Thoracic aorta (tissue), 2 donors: Measurements from ENCODE around the gene SP140. TPM values are rescaled to one million over a fixed set of nuclear protein-coding genes. Genes with fewer than 3 reads are reported as not detected.

ENCODE experiments used
- ATAC-seq: fragments of 150-250 bp; one replicate; pipeline ENCODE4 v1.8.0; 2017; ENCODE audit warnings: low read depth; ENCODE audit not compliant: insufficient number of reproducible peaks, low FRiP score
- DNase-seq: peaks from one replicate; pipeline ENCODE4 v3.0.0-alpha.2; 2020; ENCODE audit warnings: low spot score
- H3K27ac ChIP-seq, 2 donors: fragments of 200-600 bp; sonication (generic); 1 replicate in 1 of 2; 2 replicates in 1 of 2; pipeline ENCODE4 v1.5.1; 2016; ENCODE audit warnings: mild to moderate bottlenecking in 2 of 2, moderate library complexity in 2 of 2
- H3K27me3 ChIP-seq: fragments of 200-600 bp; sonication (generic); replicated peaks from 2 replicates; pipeline ENCODE4 v1.6.0; 2016; ENCODE audit warnings: mild to moderate bottlenecking; ENCODE audit not compliant: insufficient read depth
- H3K36me3 ChIP-seq: fragments of 200-600 bp; sonication (generic); one replicate; pipeline ENCODE4 v1.5.1; 2016
- H3K4me1 ChIP-seq, 2 donors: fragments of 200-600 bp; sonication (generic); 1 replicate in 1 of 2; 2 replicates in 1 of 2; pipeline versions ENCODE4 v1.5.1 to v1.6.0; 2016; ENCODE audit warnings: low read depth in 2 of 2, mild to moderate bottlenecking in 1 of 2; ENCODE audit not compliant: control insufficient read depth in 1 of 2
- H3K4me3 ChIP-seq: fragments of 200-600 bp; sonication (generic); 2 replicates; pipeline ENCODE4 v1.5.1; 2016; ENCODE audit warnings: mild to moderate bottlenecking
- H3K9me3 ChIP-seq: fragments of 200-600 bp; sonication (generic); 2 replicates; pipeline ENCODE4 v1.5.1; 2016
- CTCF ChIP-seq: fragments of 200-600 bp; sonication (generic); IDR thresholded peaks from one replicate; pipeline ENCODE4 v1.5.1; 2019; ENCODE audit warnings: antibody characterized with exemption
- total RNA-seq, 2 donors: library from RNA; depleted of rRNA; stranded (reverse); fragments of >200 nt; gene quantifications; one replicate each; pipeline versions ENCODE4 v1.1.0 to v1.2.3, GENCODE V29; 2016

The SP140 gene
- total RNA-seq, 2 donors from 2014 or later, result 0.95 to 8.5 TPM

- no peak overlapping the region for H3K27ac ChIP-seq
- H3K4me3 ChIP-seq, result no peak overlapping the region
- no peaks in the 10 kb centered on the region for H3K36me3 ChIP-seq
- ATAC-seq, result no peak
- H3K4me1 ChIP-seq, result no peaks in the 10 kb centered on the region
- DNase-seq, result no peak
- no peak for TF ChIP-seq CTCF
- no peaks in the 10 kb centered on the region for H3K9me3 ChIP-seq
- H3K27me3 ChIP-seq, result no peaks in the 10 kb centered on the region
These were observed 132.8 kb downstream of the SP140 start for GRCh38 chr2:230358305-230358704.

- ATAC-seq, result no peak
- no peaks in the 10 kb centered on the region for H3K9me3 ChIP-seq
- no peak overlapping the region for H3K4me3 ChIP-seq
- DNase-seq, result no peak
- H3K36me3 ChIP-seq, result no peaks in the 10 kb centered on the region
- H3K27ac ChIP-seq, result no peak overlapping the region
- TF ChIP-seq CTCF, result no peak
- no peaks in the 10 kb centered on the region for H3K4me1 ChIP-seq
- no peaks in the 10 kb centered on the region for H3K27me3 ChIP-seq
These were observed 134.5 kb downstream of the SP140 start for GRCh38 chr2:230360028-230360427.

- no peaks in the 10 kb centered on the region for H3K9me3 ChIP-seq
- H3K27ac ChIP-seq, result no peak overlapping the region
- no peak overlapping the region for H3K4me3 ChIP-seq
- H3K36me3 ChIP-seq, result no peaks in the 10 kb centered on the region
- H3K4me1 ChIP-seq, result no peaks in the 10 kb centered on the region
- DNase-seq (no peak), ATAC-seq (no peak)
- no peak for TF ChIP-seq CTCF
- no peaks in the 10 kb centered on the region for H3K27me3 ChIP-seq
These were observed 136.6 kb downstream of the SP140 start for GRCh38 chr2:230362030-230362691.

Other genes with a start within 250 kb of the SP140 start
- 1 to 10 TPM in 1 of 2 donors, under 1 TPM in 1; 0.54 to 3.0 TPM for gene SLC16A14, start 156.8 kb upstream of the SP140 start, total RNA-seq
- gene SP110, start 5.8 kb upstream of the SP140 start, total RNA-seq, result 10 to 100 TPM; 28.0 to 73.5 TPM
- gene SP140L, start 101.5 kb downstream of the SP140 start, total RNA-seq, result 10 to 100 TPM; 11.4 to 11.5 TPM
- gene SP100, start 190.5 kb downstream of the SP140 start, total RNA-seq, result 100 to 1,000 TPM; 125 to 193 TPM